ENCODE results near the gene GRK3. TPM values are rescaled to one million over a fixed set of nuclear protein-coding genes. Genes with fewer than 3 reads are reported as not detected.
"Not testable (repeated sequence)": the region's sequence is repeated elsewhere in the genome, so short reads cannot be mapped to it uniquely, and the experiment has no call there.

The GRK3 gene
- total RNA-seq, 1 donor from 2014 or later, result 34.3 TPM

DNA sequence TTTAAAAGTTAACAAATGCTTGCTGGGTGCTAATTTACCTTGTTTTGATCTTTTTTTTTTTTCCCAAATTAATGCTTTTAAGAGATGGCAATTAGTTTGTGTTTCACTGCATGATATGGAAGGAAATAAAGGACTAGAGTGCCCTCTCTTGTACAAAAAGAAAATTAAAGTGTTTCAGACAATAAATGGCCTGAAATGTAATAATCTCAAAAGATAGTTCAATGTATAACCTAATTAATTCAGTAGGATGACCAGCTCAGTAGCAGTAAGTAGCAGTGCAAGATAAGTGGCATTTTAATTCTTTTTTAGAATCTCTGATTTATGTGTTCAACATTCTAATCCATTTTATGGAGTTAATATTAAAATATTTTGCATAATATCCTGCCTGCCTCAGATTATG is 137.6 kb downstream of the GRK3 start:
- no peak for DNase-seq
- H3K9me3 ChIP-seq, result no peaks in the 10 kb centered on the region
- H3K27ac ChIP-seq, result no peak overlapping the region
- H3K4me3 ChIP-seq, result no peak overlapping the region
- no peaks in the 10 kb centered on the region for H3K27me3 ChIP-seq (ENCODE audit: low read depth)
- no peaks in the 10 kb centered on the region for H3K4me1 ChIP-seq
- TF ChIP-seq, protein P1, sequence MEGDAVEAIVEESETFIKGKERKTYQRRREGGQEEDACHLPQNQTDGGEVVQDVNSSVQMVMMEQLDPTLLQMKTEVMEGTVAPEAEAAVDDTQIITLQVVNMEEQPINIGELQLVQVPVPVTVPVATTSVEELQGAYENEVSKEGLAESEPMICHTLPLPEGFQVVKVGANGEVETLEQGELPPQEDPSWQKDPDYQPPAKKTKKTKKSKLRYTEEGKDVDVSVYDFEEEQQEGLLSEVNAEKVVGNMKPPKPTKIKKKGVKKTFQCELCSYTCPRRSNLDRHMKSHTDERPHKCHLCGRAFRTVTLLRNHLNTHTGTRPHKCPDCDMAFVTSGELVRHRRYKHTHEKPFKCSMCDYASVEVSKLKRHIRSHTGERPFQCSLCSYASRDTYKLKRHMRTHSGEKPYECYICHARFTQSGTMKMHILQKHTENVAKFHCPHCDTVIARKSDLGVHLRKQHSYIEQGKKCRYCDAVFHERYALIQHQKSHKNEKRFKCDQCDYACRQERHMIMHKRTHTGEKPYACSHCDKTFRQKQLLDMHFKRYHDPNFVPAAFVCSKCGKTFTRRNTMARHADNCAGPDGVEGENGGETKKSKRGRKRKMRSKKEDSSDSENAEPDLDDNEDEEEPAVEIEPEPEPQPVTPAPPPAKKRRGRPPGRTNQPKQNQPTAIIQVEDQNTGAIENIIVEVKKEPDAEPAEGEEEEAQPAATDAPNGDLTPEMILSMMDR (IDR thresholded peaks at IDR 0.05), result peak; percentile 34
- H3K36me3 ChIP-seq, result peaks cover 18% of the 10 kb centered on the region
- peak in 1 of 2 donors; percentile 52 for ATAC-seq
- intact Hi-C loops (cut with DNase I), result no loop called here

DNA sequence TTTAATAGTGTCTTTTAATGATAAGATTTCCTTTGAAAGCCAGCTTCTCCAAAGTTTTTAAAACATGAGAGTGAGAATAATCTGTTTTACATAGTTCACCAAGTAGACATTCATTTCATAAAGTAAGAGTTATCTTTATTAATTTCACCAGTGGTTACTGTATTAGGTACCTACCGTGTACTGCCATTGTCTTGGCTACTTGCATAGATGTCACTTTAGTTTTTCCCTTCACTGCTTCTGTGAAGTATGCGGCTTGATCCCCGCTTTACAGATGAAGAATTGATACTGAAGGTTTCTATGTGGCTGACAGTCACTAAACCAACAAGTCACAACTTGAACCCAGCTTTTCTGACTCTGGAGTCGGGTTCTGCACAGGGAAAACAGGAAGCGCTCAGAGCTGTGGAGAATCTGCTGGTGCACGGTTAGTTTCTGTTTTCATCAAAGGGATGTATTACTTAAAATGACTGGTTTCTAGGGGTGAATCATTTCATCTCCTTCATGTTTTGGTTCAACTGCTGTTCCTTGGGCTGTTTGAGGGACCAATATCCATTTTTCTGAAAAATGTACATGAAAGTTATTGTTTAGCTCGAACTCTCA is 138.2 kb downstream of the GRK3 start:
- H3K4me3 ChIP-seq, result no peak overlapping the region
- H3K27ac ChIP-seq, result no peak overlapping the region
- ATAC-seq (no peak), DNase-seq (no peak)
- peaks cover 18% of the 10 kb centered on the region for H3K36me3 ChIP-seq
- no peaks in the 10 kb centered on the region for H3K4me1 ChIP-seq
- no peaks in the 10 kb centered on the region for H3K27me3 ChIP-seq (ENCODE audit: low read depth)
- intact Hi-C loops (cut with DNase I), result no loop called here
- no peaks in the 10 kb centered on the region for H3K9me3 ChIP-seq
- TF ChIP-seq, protein P1 (IDR thresholded peaks at IDR 0.05), result no peak

DNA sequence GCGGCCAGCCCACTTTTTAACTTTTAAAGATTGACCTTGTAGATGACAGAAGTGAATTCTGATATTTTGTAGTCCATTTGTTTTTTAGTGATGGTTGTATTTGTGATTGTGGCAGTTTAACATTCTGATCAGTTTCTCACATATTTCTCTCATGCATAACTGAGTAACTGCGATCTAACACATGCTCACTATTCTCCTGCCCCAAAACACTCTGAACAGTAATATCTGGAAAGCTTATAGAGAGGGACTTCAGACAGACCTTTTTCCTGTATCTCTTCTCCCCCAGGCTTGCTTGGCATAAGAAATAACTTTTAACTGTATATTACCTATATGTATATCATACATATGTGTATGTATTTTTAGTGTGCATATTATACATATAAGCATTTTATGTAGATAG is 140.2 kb downstream of the GRK3 start:
- intact Hi-C loops (cut with DNase I), result no loop called here
- Histone ChIP-seq H3K4me1 (no peaks in the 10 kb centered on the region), H3K4me3 (no peak overlapping the region), H3K27me3 (ENCODE audit: low read depth) (no peaks in the 10 kb centered on the region), H3K9me3 (no peaks in the 10 kb centered on the region), H3K36me3 (peaks cover 20% of the 10 kb centered on the region), H3K27ac (no peak overlapping the region)
- TF ChIP-seq, protein P1 (IDR thresholded peaks at IDR 0.05), result no peak
- DNase-seq, result no peak
- no peak for ATAC-seq

DNA sequence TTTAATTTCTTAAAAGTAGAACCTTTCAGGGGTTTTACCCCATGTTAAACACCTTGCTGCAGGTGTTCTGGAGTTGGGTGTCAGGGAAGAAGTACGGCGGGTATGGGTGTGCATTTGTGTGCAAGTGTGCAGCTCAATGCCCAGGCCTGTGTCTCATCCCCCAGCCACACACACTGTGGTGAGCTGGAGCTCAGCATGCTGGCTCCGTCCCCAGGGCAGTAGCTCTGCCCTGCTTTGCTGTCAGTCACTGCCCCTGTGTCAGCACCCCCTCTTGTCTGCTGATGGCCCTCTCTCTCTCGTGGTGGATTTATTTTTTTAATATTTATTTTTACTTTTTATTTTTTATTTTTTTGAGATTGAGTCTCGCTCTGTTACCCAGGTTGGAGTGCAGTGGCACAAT is 141.7 kb downstream of the GRK3 start:
- TF ChIP-seq, protein P1 (IDR thresholded peaks at IDR 0.05), result no peak
- Histone ChIP-seq H3K4me3 (no peak overlapping the region), H3K36me3 (peaks cover 25% of the 10 kb centered on the region)

DNA sequence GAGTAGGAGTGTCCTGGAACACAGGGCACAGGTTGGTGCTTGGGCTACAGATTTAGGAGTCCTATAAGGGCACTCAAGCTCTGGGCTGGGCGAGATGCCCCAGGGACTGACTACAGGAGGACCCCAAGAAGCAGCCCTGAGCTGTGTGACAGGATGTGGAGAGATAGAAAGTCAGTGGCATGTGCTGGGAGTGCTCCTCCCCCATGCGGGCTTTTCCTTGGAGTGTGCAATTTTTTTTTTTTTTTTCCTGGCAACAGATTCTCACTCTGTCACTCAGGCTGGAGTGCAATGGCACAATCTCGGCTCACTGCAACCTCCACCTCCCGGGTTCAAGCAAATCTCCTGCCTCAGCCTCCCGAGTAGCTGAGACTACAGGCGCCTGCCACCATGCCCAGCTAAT is 144.0 kb downstream of the GRK3 start:
- H3K27me3 ChIP-seq (ENCODE audit: low read depth); H3K4me3 ChIP-seq; H3K27ac ChIP-seq; ATAC-seq; H3K9me3 ChIP-seq; DNase-seq; intact Hi-C loops (cut with DNase I); H3K4me1 ChIP-seq: not testable (repeated sequence)
- peaks cover 45% of the 10 kb centered on the region for H3K36me3 ChIP-seq

More for the DNA sequence above, 141.7 kb downstream of the GRK3 start:
- Histone ChIP-seq H3K27me3 (ENCODE audit: low read depth) (no peaks in the 10 kb centered on the region), H3K4me1 (no peaks in the 10 kb centered on the region), H3K9me3 (no peaks in the 10 kb centered on the region), H3K27ac (no peak overlapping the region)
- no peak for DNase-seq
- no peak for ATAC-seq
- intact Hi-C loops (cut with DNase I), result no loop called here

DNA sequence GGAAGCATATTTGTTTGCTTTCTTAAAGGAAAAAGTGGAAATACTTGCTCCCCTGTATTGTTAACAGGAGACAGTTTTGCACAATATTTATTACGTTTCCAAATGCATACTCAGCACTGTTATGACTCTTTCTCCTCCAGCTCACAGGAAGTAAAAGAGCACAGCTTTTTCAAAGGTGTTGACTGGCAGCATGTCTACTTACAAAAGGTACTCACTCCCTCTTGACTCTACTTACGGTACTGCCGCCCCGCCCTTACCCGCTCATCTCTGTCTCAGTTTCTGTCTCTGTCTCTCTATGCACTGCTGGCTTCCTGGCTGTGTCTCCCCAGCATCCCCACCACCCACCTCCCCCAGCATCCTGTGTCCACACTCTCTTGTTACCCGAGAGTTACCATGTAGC is 145.3 kb downstream of the GRK3 start:
- TF ChIP-seq, protein P1 (IDR thresholded peaks at IDR 0.05), result no peak
- Histone ChIP-seq H3K27me3 (ENCODE audit: low read depth) (no peaks in the 10 kb centered on the region), H3K9me3 (no peaks in the 10 kb centered on the region), H3K27ac (no peak overlapping the region), H3K36me3 (peaks cover 49% of the 10 kb centered on the region), H3K4me1 (no peaks in the 10 kb centered on the region), H3K4me3 (no peak overlapping the region)
- DNase-seq (no peak), ATAC-seq (no peak)
- intact Hi-C loops (cut with DNase I), result no loop called here

All from lower lobe of right lung (tissue), 2 donors.